Astrocyte (in vitro differentiated cells and primary cell): ENCODE data around the gene WNT11.

ENCODE experiments used
- EZH2 ChIP-seq: IDR thresholded peaks from 2 replicates; pipeline ENCODE4 v1.6.1; 2012; ENCODE audit warnings: mild to moderate bottlenecking, low read length, inconsistent platforms; ENCODE audit not compliant: insufficient read depth
- TF ChIP-seq, protein P1 (sequence below): IDR thresholded peaks from 2 replicates; pipeline ENCODE4 v1.5.1; 2011; ENCODE audit warnings: low read depth, mild to moderate bottlenecking, inconsistent platforms, low read length, moderate library complexity; ENCODE audit not compliant: insufficient read depth

- TF ChIP-seq, protein P1, sequence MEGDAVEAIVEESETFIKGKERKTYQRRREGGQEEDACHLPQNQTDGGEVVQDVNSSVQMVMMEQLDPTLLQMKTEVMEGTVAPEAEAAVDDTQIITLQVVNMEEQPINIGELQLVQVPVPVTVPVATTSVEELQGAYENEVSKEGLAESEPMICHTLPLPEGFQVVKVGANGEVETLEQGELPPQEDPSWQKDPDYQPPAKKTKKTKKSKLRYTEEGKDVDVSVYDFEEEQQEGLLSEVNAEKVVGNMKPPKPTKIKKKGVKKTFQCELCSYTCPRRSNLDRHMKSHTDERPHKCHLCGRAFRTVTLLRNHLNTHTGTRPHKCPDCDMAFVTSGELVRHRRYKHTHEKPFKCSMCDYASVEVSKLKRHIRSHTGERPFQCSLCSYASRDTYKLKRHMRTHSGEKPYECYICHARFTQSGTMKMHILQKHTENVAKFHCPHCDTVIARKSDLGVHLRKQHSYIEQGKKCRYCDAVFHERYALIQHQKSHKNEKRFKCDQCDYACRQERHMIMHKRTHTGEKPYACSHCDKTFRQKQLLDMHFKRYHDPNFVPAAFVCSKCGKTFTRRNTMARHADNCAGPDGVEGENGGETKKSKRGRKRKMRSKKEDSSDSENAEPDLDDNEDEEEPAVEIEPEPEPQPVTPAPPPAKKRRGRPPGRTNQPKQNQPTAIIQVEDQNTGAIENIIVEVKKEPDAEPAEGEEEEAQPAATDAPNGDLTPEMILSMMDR = no peak
- no peak for TF ChIP-seq EZH2
These were observed 37.6 kb upstream of the WNT11 start for GRCh38 chr11:76243957-76244285.
